CD4-positive, alpha-beta T cell (primary cell): ENCODE results near the gene HOXA3. TPM values are rescaled to one million over a fixed set of nuclear protein-coding genes. Genes with fewer than 3 reads are reported as not detected.
A peak's percentile ranks its signal among the peaks of the same experiment; 100 is the strongest.

Experiments
- ATAC-seq: fragments of 200-7000 bp; cut with Tn5 transposase; one replicate; pipeline ENCODE4 v1.10.0; 2022; ENCODE audit warnings: mild to moderate bottlenecking; ENCODE audit not compliant: poor library complexity
- CTCF ChIA-PET: fragments of 350-600 bp; sonication (Branson Sonifier 250); formaldehyde crosslinking; loops from one replicate; lab custom pipeline; 2021; ENCODE audit warnings: antibody characterized with exemption, inconsistent platforms; lab: Charles Lee
- POLR2A ChIA-PET: fragments of 350-600 bp; sonication (Branson Sonifier 250); formaldehyde crosslinking; loops from one replicate; lab custom pipeline; 2021; ENCODE audit warnings: antibody characterized with exemption, inconsistent platforms; lab: Charles Lee
- DNase-seq, 14 experiments: peaks; one replicate each; pipeline ENCODE4 v3.0.0-alpha.2; 2013 to 2020; ENCODE audit warnings: mixed read lengths in 2 of 14
- H3K27ac ChIP-seq, 2 donors: one replicate each; pipeline versions ENCODE4 v1.5.1 to v1.7.0; 2013; ENCODE audit warnings: low read length in 2 of 2, low read depth in 1 of 2, mild to moderate bottlenecking in 1 of 2
- H3K27me3 ChIP-seq, 2 experiments: 1 replicate in 1 of 2; 2 replicates in 1 of 2; pipeline versions ENCODE4 v1.6.1 to v1.7.0; 2013; ENCODE audit warnings: low read length in 2 of 2, control low read depth in 1 of 2, mild to moderate bottlenecking in 1 of 2, moderate library complexity in 1 of 2; ENCODE audit not compliant: insufficient read depth in 2 of 2, control insufficient read depth in 1 of 2
- H3K36me3 ChIP-seq: one replicate; pipeline ENCODE4 v1.6.1; 2013; ENCODE audit warnings: low read length, control low read depth; ENCODE audit not compliant: insufficient read depth
- H3K4me1 ChIP-seq: one replicate; pipeline ENCODE4 v1.6.1; 2013; ENCODE audit warnings: low read length, control low read depth; ENCODE audit not compliant: insufficient read depth
- H3K4me3 ChIP-seq: one replicate; pipeline ENCODE4 v1.5.1; 2013; ENCODE audit warnings: mild to moderate bottlenecking, low read length, moderate library complexity
- H3K9me3 ChIP-seq, 2 experiments: 1 replicate in 1 of 2; 2 replicates in 1 of 2; pipeline versions ENCODE4 v1.6.1 to v1.7.0; 2013; ENCODE audit warnings: low read length in 2 of 2, mild to moderate bottlenecking in 2 of 2, control low read depth in 1 of 2, moderate library complexity in 1 of 2; ENCODE audit not compliant: control insufficient read depth in 1 of 2, insufficient read depth in 1 of 2
- H3K27ac Mint-ChIP-seq: one replicate; pipeline ENCODE4 v1.8.0; 2020; ENCODE audit warnings: mixed read lengths
- H3K27me3 Mint-ChIP-seq: one replicate; pipeline ENCODE4 v1.8.0; 2021; ENCODE audit warnings: mixed read lengths
- H3K36me3 Mint-ChIP-seq: one replicate; pipeline ENCODE4 v1.8.0; 2021; ENCODE audit warnings: low read depth, mixed read lengths
- H3K4me1 Mint-ChIP-seq: one replicate; pipeline ENCODE4 v1.8.0; 2021; ENCODE audit warnings: low read depth, mixed read lengths
- H3K4me3 Mint-ChIP-seq: one replicate; pipeline ENCODE4 v1.8.0; 2020; ENCODE audit warnings: mild to moderate bottlenecking, mixed read lengths
- H3K9me3 Mint-ChIP-seq: one replicate; pipeline ENCODE4 v1.8.0; 2020; ENCODE audit warnings: mixed read lengths
- intact Hi-C, 2 experiments: fragments of 100-400 bp; cut with DNase I in 1 of 2; cut with micrococcal nuclease in 1 of 2; formaldehyde crosslinking; loops; one replicate each; pipeline versions ENCODE4 v1.15.1 to v1.9.0; 2023 to 2025; cut with DNase I, micrococcal nuclease
- total RNA-seq, 174 experiments: library from RNA in 2 of 174; stranded (reverse) in 2 of 174; gene quantifications; one replicate each; pipeline ENCODE4 v1.2.3 and lab custom pipeline; 2021 to 2026
- TF ChIP-seq, protein P1 (sequence below): fragments of 200-600 bp; IDR thresholded peaks from one replicate; pipeline ENCODE4 v1.8.0; 2022; ENCODE audit warnings: antibody characterized with exemption, mild to moderate bottlenecking

Gene HOXA3
- total RNA-seq, 2 experiments from 2014 or later: not detected

DNA sequence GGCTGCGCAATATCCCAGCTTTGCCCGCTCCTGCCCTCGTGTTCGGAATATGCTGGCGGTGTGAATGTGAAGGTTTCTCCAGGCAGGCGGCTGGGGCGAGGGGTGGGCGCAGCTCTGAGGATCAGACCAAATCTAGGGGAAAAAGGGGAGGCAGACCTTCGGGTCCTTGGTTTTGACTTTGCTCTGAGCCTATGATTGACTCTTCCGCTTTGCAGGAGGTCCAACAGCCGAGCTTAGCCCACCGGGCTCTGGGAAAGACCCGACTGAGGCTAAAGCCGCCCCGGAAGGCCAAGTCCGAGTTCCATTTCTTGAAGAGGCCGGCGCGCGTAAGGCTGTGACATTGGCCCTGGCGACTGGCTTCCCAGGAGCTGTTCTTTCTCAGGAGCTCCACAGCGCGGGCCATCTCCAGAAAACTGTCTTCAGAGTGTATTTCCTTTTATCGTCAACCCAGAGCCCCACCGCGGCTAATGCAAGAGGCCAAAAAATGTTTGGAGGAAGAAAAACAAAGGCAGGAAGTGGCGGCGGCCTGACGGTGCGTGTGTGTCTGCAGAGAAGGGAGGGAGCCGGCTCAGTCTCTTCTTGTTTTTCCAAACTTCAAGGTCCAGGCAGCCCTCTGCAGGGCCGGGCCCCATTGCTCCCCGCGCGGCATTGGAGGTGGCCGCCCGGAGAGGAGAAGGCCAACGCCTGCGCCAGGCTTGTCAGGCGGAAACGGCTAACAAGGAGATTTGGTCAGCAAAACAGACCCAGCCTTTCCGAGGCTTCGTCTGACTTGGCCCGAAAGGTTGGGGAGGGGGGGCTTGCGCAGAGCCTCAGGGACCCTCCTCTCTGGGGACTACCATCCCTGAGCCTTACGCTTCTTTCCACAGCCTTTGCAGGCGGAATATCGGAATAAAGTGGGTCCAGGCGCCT lies 36.3 kb upstream of the HOXA3 start:
- ChIA-PET CTCF (interaction anchor here (1.8 to 3.8 kb wide), 2 partner anchors 8 to 9 kb away, joined by 8 to 14 read pairs; no protein-coding TSS in a partner anchor), POLR2A (interaction anchor here (0.5 to 2.8 kb wide), 5 partner anchors 16 to 662 kb away, joined by 3 to 13 read pairs (median 5); no protein-coding TSS in a partner anchor)
- no peak overlapping the region for H3K27ac ChIP-seq
- peak overlapping the region; percentile 38 for H3K4me3 ChIP-seq
- Mint-ChIP-seq H3K4me1 (peaks cover 81% of the 10 kb centered on the region), H3K27me3 (peaks cover 99% of the 10 kb centered on the region), H3K27ac (peak overlapping the region; percentile 80), H3K4me3 (peak overlapping the region; percentile 79), H3K9me3 (no peaks in the 10 kb centered on the region), H3K36me3 (no peaks in the 10 kb centered on the region)
- H3K27me3 ChIP-seq: peaks cover 94 to 96% of the 10 kb centered on the region in 2 experiments
- intact Hi-C loops: loop anchor here in 1 of 2 experiments (5.0 kb wide), 2 partner anchors 36 to 1331 kb away; partner anchors contain the start of gene HOXA3
- DNase-seq: peak in 11 of 14 experiments; percentile 40 to 70 (median 58)
- TF ChIP-seq, protein P1, sequence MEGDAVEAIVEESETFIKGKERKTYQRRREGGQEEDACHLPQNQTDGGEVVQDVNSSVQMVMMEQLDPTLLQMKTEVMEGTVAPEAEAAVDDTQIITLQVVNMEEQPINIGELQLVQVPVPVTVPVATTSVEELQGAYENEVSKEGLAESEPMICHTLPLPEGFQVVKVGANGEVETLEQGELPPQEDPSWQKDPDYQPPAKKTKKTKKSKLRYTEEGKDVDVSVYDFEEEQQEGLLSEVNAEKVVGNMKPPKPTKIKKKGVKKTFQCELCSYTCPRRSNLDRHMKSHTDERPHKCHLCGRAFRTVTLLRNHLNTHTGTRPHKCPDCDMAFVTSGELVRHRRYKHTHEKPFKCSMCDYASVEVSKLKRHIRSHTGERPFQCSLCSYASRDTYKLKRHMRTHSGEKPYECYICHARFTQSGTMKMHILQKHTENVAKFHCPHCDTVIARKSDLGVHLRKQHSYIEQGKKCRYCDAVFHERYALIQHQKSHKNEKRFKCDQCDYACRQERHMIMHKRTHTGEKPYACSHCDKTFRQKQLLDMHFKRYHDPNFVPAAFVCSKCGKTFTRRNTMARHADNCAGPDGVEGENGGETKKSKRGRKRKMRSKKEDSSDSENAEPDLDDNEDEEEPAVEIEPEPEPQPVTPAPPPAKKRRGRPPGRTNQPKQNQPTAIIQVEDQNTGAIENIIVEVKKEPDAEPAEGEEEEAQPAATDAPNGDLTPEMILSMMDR: no peak
- H3K36me3 ChIP-seq: no peaks in the 10 kb centered on the region
- peaks cover 80% of the 10 kb centered on the region for H3K4me1 ChIP-seq
- peaks cover 0 to 61% of the 10 kb centered on the region in 2 experiments for H3K9me3 ChIP-seq
- peak; percentile 50 for ATAC-seq

DNA sequence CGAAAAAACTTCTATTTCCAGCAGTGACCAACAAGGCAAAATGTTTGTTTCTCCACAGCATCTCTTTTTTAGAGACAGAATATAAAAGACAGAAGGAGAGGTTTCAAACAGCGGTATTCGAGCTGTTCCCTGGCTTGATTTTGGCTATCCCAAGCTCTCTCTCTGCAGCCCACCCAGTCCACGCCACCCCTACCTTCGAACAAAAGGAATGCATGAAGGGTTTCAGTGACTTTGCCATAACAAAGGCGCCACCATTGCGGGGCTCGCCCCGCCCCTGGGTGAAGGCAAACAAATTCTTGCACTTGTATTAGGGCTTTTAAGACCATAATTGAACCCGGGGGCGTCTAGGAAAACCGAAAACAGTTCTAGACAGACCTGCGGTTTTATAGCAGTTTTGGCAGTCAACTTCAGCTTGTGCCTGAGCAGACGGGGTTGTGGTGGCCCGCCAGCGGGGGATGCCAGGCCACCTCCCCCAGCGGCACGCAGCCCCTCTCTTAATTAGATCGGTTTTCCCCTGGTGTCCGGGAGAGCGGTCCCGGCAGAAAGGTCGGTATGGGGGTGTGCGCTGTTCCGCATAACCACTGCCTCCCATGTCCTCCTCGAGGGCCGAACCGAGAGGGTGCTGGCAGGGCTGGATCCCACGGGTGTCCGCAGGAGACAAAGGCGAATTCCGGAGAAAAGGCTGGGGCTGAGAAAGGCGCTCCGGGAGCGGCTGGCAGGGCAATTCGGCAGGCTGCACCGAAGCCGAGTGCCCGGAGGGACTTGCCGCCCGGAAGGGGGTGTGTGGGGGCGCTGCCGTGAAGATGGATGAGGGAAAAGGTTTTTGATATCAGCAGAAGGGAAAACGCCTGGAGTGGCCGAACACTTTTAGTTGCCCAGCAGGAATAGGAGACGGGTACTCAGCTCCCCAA lies 35.3 kb upstream of the HOXA3 start:
- DNase-seq: peak in 2 of 14 experiments; percentile 3 to 33
- Histone ChIP-seq H3K4me3 (peak overlapping the region; percentile 38), H3K27ac (no peak overlapping the region), H3K4me1 (peaks cover 78% of the 10 kb centered on the region), H3K36me3 (no peaks in the 10 kb centered on the region), H3K9me3 (peaks cover 0 to 70% of the 10 kb centered on the region in 2 experiments), H3K27me3 (peaks cover 94 to 96% of the 10 kb centered on the region in 2 experiments)
- no peaks in the 10 kb centered on the region for H3K9me3 Mint-ChIP-seq
- no peaks in the 10 kb centered on the region for H3K36me3 Mint-ChIP-seq
- CTCF ChIA-PET: interaction anchor here (1.3 to 3.8 kb wide), 4 partner anchors 8 to 27 kb away, joined by 3 to 14 read pairs (median 8); no protein-coding TSS in a partner anchor
- intact Hi-C loops: loop anchor here in 1 of 2 experiments (2.0 to 5.0 kb wide), 3 partner anchors 15 to 1330 kb away; partner anchors contain the start of gene HOXA3
- ATAC-seq: no peak
- peak overlapping the region; percentile 79 for H3K4me3 Mint-ChIP-seq
- TF ChIP-seq, protein P1: no peak
- H3K4me1 Mint-ChIP-seq: peaks cover 79% of the 10 kb centered on the region
- POLR2A ChIA-PET: interaction anchor here (0.5 to 2.8 kb wide), 8 partner anchors 8 to 765 kb away, joined by 3 to 13 read pairs (median 4); no protein-coding TSS in a partner anchor
- peak overlapping the region; percentile 49 for H3K27ac Mint-ChIP-seq
- peaks cover 97% of the 10 kb centered on the region for H3K27me3 Mint-ChIP-seq
